CD4-positive, alpha-beta T cell treated with Interleukin-4 for 1 hour (primary cell): ENCODE results near the gene SLC26A9.
"Not testable (repeated sequence)": the region's sequence is repeated elsewhere in the genome, so short reads cannot be mapped to it uniquely, and the experiment has no call there.

ENCODE experiments used
- DNase-seq, 2 donors: peaks; one replicate each; pipeline ENCODE4 v3.0.0-alpha.2; 2020 to 2022

Gene SLC26A9

DNA sequence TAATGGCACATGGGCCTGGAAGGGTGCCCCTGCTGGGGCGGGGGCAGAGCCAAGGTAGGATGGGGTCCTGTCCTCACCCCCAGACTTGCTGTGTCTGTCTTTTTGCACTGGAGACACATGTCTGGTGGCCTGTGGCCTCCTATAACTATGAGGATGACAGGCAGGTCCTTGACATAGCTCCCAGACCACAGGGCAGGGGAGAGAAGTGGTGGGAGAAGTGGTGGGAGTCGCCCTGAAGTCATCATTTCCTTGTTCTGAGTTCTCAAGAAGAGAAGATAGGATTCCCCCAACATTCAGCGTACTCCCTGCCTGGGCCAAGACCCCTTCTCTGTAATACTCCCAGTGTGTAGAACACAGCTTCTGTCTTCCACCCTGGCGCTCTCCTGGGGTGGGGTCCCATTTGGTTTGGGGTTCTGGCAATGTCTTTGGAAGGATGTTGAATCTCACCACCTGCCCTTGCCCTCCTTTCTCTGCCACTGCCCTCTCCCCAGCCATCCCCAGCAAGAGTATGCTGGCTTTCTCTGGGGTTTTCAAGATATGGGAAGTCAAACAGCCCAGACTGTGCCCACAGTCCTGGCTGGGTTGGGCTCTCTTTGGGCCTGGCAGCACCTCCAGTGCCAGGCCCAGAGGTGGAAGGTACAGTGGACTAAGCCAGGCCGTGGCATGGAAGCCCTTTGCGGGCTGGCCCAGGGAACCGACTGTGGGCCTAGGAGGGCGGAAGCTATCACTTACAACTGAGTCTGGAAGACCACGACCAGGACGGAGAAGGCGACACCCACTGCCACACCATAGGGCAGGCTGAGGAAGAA is 19.4 kb downstream of the SLC26A9 start:
- no peak for DNase-seq

DNA sequence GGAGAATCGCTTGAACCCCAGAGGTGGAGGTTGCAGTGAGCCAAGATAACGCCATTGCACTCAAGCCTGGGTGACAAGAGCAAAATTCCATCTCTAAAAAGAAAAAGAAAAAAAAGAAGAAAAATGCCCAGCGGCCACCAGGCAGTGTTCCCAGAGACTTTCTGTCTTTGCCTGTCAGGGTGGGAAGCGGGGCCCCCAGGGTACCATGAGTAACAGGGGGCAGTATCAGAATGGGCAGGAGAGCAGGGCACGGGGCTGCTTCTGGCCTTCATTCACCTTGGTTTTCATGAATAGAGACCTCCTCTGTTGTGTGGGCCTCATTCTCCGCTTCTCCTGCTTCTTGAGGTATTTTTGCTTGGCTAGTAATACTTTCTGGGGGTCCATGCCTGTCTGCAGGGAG is 20.4 kb downstream of the SLC26A9 start:
- DNase-seq = no peak

DNA sequence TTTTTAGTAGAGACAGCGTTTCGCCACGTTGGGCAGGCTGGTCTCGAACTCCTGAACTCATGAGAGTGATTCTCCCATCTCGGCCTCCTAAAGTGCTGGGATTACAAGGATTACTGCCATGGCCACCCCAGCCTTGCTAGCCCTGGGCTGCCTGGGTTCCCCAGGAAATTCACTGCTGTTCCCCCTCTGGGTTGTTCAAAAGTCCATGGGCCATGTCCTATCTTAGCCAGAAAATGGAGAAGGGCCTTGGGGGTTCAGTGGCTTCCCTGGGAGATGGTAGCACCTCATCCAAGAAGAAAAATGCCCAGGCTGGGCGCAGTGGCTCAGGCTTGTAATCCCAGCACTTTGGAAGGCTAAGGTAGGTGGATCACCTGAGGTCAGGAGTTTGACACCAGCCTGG is 20.9 kb downstream of the SLC26A9 start:
- DNase-seq = no peak

DNA sequence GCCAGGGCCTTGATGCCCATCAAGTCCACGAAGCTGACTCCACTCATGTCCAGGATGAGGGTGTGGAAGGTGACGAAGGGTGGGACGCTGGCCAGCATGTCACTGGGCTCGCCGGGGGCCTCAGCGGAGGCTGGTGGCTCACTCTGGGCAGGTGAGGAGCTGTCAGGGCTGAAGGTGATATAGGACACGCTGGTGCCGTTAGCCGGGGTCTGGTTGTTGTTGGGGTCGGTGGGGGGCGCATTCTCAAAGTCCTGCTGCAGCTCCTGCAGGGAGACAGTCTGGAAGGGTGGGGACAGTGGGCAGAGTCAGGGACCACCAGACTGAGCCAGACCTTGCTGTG is 21.7 kb downstream of the SLC26A9 start:
- DNase-seq = no peak

DNA sequence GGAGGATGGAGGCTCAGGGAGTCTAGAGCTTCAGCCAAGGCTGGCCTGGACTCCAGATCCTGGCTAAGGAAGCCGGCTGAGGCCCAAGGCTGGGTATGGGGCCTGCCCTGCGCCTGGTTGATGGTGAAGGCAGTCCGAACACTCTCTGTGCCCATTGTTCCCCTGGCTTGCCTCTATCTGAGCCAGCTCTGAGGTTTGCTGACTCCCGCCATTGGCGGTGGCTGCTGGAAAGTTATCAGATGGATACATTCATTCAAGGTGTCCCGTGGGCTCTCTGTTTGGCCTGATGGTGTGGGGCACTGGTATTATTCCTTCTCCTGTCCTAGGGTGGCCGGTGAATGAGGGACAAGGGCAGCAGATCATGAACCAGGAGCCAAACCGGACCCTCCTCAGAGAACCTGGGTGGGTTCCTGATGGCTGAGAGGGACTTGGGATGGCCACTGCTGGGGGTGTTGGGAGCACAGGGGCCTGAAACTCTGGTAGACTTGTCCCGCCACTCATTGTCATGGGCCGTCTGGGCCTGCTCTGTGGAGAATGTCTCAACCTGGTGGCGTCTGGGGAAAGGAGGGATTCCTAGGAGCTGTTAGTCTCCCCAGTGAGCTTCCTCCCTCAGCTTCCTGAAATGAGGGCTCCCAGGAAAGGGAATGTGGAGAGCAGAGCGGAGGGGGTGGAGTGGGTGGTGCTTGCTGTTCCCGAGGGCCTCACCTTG is 22.2 kb downstream of the SLC26A9 start:
- DNase-seq = no peak

DNA sequence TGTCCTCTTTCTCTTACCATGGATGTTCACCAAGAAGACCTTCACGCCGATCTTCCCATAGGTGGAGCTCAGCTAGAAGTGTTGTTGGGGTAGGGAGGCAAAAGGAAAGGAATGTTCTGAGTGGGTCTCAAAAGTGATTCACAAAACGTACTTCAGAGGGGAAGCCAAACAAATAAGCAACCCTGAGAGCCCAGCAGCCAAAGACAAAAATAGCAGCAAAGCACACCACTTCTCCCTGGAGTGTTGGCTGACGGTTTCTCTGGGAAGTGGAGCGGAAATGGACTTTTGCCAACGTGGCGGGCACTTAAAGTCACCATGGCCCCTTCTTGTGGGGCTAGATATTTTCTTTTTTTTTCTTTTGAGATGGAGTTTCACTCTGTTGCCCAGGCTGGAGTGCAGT is 23.1 kb downstream of the SLC26A9 start:
- no peak for DNase-seq

DNA sequence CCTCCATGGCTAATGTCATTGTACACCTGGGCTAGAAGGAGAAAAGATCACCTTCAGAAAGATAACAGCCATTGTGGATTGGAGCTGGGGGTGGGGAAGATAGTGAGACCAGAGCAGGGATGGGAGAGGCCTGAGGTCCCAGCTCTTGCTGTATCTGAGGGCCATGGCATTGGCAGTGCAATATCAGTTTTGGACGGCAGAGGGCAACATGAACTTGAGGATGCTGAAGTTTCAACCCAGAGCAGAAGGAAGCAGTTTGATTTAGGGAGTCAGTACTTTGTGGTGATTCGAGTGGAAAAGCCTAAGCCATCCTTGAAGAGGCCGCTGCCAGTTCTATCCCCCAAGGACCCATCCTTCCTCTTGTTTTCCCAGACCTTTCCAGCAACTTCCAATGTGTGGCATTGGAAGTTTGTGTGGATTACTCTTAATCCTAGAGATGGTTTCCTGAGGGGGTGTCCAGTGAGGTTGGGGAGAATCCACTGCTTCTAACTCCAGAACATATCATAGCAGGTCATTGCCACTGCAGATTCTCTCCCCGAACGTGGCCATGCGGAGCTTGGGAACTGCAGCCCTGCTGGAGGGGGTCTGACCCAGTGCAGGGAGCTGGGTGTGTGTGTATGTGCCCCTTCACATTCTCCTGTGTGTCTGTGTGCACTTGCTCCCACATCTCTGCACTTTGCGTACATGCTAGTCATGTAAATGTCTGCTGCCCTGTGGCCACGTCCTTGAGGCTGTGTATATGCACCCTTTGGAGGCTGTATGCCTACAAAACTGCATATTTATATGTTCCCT is 24.1 kb downstream of the SLC26A9 start:
- peak; percentile 63 to 69 for DNase-seq

DNA sequence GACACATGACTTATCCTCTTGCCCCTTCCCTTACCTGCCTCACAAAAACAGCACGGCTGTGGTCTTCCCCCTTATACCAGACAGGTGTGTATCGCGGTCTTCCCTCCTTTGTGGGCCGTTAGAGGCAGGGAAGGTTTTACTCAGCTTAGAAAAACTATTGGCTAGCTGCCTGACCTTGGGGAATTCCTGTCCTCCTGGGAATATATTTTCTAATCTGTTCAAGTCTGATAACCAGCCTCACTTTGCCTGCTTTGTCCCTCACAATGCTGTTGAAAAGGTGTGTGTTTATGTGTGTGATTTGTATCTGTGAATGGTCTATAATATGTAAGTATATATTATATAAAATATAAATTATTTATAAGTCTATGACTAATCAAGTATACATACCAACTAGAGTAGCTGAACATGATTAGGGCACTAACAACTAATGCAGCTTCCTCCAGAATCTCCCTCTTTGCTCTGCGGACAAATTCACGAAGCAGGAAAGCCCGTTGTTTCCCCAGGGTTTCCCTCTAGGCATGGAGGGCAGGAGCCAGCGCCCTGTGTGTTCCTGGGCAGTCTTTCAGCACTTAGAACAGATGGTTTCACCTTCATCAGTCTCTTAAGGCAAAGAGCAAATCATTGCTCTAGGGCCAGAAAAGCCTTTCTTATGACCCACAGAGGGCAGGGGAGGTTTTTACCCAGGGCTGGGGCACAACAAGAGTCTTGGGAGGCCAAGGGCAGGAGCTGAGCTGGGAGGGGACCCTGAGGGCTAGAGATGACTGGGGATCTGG is 25.6 kb downstream of the SLC26A9 start:
- DNase-seq = no peak

DNA sequence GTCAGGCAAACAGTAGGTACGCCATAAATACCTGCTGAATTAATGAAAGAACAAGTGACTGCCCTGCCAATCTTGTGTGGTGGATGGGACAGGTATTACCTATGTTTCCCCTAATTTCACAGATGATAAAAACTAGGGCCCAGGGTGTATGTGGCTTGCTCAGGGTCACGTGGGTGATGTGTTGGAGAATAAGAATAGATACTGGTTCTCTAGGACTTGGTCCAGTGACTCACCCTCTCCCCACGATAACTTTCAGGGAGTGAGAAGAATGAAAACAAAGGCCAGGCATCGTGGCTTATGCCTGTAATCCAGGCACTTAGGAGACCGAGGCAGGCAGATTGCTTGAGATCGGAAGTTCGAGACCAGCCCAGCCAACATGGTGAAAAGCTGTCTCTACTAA is 26.7 kb downstream of the SLC26A9 start:
- DNase-seq = no peak

DNA sequence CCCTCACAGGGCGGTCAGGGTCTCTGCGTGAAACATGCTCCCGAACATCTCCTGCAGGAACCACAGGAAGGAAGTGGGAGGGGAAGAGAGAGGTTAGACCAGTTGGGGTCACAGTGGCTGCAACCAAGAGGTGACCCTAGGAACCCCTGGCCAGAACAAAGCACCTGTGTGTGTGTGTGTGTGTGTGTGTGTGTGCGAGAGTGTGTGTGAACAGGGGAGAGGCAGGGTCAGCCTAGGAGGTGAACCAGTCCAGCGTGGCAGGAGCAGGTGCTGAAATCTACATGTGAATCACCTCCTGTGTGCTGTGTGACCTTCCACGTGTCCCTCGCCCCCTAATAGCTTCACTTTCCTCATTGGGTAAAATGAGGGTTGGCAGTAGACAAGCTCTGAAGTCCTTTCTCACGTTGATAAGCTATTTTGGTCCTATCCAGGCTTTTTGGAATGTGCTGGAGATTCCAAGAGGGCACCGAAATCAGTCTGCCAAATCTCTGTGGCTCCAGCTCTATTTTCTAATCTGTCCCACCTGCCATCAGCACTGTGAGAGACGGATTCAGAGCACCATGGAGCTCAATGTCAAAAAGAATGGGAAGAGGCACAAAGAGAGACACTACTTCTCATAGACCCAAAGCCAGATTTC is 27.8 kb downstream of the SLC26A9 start:
- DNase-seq = no peak

DNA sequence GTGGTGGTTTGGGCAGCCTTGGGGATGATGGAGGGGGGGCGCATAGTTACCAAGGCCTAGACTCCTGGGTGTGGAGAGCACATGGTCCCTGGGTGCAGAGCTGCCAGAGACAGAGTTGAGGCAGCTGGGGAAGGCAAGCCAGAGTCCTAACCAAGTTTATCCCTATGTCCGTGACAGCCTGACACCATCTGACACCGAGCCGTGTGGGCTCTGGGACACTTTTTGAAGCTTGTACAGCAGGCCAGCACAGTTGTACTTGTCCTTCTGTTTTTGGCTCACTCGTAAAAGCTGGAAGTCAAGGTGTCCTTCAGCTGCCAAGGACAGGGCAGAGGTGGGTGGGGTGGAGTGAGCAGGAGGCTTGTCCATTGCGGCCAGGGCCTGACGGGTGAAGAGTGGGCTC is 28.5 kb downstream of the SLC26A9 start:
- DNase-seq = no peak

DNA sequence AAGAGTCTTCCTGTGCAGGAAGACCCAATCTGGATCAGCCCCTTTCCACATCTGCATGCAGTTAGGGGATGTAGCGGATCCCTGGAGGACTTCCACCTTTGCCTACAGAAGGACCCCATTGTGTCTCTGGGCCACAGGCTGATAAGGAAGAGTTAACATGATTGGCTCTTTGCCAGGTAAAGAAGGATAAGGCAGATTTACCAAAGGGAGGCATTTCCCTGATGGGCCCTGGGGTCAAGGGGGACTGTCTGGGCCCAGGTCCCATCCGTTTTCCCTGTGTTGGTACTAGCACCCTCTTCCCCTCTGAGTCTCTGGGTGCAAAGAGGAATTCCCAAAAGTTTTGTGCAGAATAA is 29.1 kb downstream of the SLC26A9 start:
- no peak for DNase-seq

DNA sequence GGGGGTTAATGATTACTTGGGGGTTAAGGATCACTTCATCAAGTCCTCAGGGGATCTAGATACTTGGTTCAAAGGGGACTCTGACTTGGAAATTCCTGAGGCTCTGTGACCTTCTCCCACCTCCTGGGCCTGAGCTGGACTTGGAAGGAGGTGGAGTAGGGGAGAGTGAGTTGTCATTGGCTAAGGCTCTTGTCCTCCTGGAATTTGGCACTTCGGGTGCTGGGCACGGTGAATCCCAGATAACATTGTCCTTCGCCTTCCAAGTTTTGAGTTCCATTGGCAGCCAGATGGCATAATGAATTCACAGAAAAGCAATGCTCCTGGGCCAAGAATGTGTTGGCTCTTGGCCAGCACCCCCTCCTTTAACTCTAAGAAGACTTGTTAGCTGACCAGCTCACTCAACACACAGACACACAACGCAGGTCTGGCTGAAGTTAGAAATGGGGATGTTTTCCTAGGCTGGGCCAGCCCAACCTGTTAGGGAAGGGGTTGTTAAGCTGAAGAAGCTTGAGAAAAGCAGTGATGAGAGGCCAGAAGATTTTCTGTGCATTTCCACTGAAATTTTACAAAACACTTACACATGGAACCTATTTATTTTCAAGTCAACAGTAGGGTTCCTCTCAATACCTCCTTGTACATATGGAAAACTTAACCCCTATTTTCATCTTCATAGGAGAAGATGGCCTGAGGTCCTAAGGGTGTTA is 29.7 kb downstream of the SLC26A9 start:
- no peak for DNase-seq

DNA sequence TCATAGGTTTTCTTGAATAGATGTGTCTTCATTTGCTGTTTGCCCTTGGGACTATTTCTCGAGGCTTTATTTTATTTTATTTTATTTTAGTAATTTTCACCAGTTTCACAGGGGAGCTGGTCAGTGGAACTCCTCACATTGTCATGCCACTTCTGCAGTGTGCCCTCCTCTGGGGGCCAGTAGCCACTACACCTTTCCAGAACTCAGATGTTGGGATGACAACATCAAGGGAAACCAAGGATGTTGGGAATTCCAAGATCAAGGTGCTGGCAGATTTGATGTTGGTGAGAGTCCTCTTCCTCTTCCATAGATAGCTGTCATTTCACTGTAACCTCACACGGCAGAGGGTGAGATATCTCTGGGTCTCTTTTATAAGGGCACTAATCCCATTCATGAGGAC is 35.5 kb downstream of the SLC26A9 start:
- DNase-seq = no peak

DNA sequence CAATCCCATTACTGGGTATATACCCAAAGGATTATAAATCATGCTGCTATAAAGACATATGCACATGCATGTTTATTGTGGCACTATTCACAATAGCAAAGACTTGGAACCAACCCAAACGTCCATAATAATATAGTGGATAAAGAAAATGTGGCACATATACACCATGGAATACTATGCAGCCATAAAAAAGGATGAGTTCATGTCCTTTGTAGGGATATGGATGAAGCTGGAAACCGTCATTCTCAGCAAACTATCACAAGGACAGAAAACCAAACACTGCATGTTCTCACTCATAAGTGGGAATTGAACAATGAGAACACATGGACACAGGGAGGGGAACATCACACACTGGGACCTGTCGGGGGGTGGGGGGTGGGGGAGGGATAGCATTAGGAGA is 38.2 kb downstream of the SLC26A9 start:
- not testable (repeated sequence) for DNase-seq

DNA sequence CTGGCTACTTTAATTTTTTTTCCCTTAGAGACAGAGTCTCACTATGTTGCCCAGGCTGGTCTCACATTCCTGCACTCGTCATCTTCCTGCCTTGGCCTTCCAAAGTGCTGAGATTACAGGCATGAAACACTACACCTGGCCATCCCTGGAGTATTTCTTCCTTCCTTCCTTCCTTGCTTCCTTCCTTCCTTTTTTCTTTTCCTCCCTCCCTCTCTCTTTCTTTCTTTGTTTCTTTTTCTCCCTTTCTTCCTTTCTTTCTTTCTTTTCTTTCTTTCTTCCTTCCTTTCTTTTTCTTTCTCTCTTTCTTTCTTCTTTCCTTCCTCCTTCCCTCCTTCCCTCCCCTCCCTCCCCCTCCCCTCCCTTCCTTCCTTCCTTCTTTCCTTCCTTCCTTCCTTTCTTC is 46.9 kb downstream of the SLC26A9 start:
- no peak for DNase-seq

DNA sequence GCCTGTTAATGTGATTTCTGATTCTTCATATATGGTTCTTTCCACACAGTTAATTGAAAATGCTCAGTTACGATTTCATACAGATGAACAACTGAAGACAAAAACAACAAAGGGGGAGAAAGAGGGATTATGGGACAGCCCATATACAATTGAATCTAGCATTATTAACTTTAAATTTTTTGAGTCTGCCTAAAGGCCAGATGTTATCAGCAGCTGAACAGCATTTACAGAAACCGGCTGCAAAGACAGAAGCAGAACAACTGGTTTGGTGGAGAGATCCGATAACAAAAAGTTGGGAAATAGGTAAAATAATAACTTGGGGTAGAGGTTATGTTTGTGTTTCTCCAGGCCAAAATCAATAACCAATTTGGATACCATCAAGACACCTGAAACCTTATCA is 49.1 kb downstream of the SLC26A9 start:
- DNase-seq = not testable (repeated sequence)

DNA sequence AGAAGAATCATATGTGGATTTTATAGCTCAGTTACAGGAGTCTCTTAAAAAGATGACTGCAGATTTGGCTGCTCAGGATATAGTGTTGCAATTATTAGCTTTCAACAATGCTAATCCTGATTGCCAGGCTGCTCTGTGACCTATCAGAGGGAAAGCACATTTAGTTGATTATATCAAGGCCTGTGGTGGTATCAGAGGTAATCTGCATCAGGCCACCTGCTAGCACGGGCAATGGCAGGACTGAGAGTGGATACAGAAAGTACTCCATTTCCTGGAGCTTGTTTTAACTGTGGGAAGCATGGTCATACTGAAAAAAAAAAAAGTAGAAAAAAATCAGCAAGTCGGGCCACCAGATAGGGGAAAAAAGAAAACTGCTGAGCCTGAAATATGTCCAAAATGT is 51.1 kb downstream of the SLC26A9 start:
- not testable (repeated sequence) for DNase-seq

DNA sequence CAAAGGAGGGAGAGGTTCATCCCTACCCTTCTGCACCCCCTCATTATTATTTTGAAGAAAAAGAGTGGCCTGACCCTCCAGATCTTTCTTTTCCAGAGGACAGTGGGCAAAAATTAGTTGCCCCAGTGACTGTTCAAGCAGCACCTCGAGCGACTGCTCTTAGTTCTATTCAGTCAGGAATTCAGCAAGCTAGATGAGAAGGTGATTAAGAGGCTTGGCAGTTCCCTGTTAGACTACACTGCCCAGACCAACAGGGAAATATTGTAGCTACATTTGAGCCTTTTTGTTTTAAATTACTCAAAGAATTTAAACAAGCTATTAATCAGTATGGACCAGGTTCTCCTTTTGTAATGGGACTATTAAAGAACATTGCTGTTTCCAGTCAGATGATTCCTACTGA is 51.8 kb downstream of the SLC26A9 start:
- not testable (repeated sequence) for DNase-seq

DNA sequence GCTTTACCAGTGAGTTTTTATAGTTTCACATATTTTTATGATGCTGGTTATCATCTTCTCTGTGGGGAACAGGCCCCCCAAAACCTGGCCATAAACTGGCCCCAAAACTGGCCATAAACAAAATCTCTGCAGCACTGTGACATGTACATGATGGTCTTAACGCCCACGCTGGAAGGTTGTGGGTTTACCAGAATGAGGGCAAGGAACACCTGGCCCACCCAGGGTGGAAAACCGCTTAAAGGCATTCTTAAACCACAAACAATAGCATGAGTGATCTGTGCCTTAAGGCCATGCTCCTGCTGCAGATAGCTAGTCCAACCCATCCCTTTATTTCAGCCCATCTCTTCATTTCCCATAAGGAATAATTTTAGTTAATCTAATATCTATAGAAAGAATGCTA is 52.6 kb downstream of the SLC26A9 start:
- not testable (repeated sequence) for DNase-seq

DNA sequence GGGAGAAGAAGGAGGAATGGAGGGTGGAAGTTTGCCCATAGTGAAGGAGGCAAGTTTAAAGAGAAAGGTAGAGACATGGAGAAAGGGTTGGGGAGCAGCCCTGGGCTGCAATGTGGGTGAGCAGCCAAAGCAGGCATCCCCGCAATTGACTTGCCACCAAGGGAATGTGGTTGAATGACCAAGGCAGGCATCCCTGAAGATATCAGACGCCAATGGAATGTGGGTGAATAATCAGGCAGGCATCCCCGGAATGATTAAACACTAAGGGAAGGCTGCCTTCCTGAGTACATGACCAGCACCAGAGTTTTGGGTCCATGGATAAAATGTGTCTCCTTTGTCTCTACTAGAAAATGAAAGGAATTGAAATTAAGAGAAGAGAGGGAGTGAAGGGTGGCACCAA is 53.5 kb downstream of the SLC26A9 start:
- not testable (repeated sequence) for DNase-seq

DNA sequence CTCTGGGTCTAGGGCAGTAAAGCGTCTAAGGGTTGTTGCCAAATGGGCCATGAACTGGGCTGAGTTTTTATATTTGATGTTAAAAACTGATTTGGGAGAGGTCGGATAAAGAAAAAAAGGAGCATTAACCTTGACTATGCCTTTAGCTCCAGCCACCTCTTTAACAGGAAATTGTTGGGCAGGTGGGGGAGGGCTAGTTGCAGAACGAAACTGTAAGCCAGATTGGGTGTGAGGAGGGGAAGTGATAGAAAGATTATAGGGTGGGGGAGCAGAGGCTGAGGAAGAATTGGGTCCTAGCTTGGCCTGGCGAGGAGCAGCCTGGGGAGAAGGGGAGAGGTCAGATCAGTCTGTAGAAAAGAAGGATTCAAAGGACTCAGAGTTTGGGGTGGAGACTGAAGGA is 54.2 kb downstream of the SLC26A9 start:
- peak in 1 of 2 donors; percentile 4 for DNase-seq
